ENCODE data around the gene IRX2.

The IRX2 gene

DNA sequence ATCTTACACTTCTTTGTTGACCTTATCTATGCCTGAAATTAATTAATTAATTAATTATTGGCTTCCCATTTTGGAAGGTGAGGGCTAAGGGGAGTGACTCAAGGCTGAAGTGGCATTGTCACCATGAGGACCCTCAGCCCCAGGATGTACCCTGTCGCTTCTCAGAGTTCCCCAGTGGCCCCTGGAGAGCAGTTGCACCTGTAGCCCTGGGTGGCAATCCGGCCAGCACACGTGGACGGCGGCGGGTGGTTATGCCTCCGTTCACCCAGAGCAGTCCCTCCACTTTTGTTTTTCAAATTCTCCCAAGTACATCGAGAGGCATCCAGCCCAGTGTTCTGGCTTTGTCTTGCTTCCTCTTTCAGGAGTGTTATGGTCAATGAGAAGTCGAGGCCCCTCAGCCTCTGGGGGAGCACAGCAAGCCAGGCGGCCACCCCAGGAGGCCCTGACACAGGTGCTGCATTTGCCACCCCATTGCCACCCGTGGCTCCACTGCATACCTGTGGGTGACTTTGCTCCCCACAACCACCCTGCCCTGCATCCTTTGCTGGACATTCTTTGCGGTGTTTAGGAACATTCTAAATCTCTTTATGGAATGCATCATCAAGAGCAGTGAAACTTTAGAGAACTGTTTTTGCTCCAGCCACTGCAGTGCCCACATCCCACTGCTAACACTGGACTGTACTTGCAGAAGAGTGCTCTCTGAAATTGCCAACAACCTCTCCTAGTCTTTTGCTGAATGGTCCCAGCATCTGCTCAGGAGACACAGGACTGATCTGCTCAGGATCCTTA is 11.5 kb upstream of the IRX2 start:
- no peak overlapping the region for H3K4me3 ChIP-seq (replicated peaks; ENCODE audit: low read depth, low read length)
- DNase-seq (ENCODE audit: low read depth): no peak
- TF ChIP-seq, protein P1, sequence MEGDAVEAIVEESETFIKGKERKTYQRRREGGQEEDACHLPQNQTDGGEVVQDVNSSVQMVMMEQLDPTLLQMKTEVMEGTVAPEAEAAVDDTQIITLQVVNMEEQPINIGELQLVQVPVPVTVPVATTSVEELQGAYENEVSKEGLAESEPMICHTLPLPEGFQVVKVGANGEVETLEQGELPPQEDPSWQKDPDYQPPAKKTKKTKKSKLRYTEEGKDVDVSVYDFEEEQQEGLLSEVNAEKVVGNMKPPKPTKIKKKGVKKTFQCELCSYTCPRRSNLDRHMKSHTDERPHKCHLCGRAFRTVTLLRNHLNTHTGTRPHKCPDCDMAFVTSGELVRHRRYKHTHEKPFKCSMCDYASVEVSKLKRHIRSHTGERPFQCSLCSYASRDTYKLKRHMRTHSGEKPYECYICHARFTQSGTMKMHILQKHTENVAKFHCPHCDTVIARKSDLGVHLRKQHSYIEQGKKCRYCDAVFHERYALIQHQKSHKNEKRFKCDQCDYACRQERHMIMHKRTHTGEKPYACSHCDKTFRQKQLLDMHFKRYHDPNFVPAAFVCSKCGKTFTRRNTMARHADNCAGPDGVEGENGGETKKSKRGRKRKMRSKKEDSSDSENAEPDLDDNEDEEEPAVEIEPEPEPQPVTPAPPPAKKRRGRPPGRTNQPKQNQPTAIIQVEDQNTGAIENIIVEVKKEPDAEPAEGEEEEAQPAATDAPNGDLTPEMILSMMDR (IDR thresholded peaks at IDR 0.05; ENCODE audit: low read length, missing control alignments): no peak

- H3K4me3 ChIP-seq (replicated peaks; ENCODE audit: low read depth, low read length): no peak overlapping the region
- TF ChIP-seq, protein P1 (IDR thresholded peaks at IDR 0.05; ENCODE audit: low read length, missing control alignments): no peak
- DNase-seq (ENCODE audit: low read depth): no peak
These were observed 10.5 kb upstream of the IRX2 start for GRCh38 chr5:2761921-2762488.

GRCh38 chr5:2759696-2760461 is 8.4 kb upstream of the IRX2 start:
- H3K4me3 ChIP-seq (replicated peaks; ENCODE audit: low read depth, low read length): no peak overlapping the region
- TF ChIP-seq, protein P1 (IDR thresholded peaks at IDR 0.05; ENCODE audit: low read length, missing control alignments): no peak

DNA sequence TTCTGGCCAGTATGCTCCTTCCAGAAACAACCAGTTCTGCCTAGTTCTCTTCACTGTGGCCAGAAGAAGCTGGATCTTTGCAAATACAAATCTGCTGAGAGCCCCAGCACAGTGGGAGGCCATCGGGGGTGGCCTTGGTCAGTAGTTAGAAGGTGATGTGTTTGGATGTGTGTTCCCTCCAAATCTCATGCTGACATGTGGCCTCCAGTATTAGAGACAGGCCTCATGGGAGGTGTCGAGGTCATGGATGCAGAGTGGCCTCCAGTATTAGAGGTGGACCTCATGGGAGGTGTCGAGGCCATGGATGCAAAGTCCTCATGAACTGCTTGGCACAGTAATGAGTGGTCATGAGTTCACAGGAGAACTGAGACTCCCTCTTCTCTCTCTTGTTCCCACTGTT is 7.6 kb upstream of the IRX2 start:
- no peak overlapping the region for H3K4me3 ChIP-seq (replicated peaks; ENCODE audit: low read depth, low read length)
- DNase-seq (ENCODE audit: low read depth): no peak
- TF ChIP-seq, protein P1 (IDR thresholded peaks at IDR 0.05; ENCODE audit: low read length, missing control alignments): no peak

More at GRCh38 chr5:2759696-2760461, 8.4 kb upstream of the IRX2 start:
- DNase-seq (ENCODE audit: low read depth): no peak

DNA sequence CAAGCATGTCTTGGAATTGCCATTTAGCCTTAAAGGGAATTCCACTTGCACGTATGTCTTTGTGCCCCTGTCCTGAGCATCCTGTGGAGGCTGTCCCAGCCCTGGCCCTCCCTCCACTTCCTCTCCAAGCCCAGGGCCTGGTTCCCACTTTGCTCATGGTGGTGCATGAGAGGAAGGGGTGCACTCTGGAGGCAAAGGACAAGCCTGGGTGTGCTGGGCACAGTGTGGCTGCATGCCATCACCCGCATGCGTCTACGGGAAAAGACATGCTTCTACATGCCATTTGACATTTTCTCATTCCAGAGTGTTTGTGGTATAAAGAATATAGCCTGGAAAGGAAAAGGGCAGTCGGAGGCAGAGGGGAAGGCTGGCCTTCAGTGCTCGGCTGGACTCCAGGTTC is 7.2 kb upstream of the IRX2 start:
- TF ChIP-seq, protein P1 (IDR thresholded peaks at IDR 0.05; ENCODE audit: low read length, missing control alignments): no peak
- DNase-seq (ENCODE audit: low read depth): no peak
- no peak overlapping the region for H3K4me3 ChIP-seq (replicated peaks; ENCODE audit: low read depth, low read length)

DNA sequence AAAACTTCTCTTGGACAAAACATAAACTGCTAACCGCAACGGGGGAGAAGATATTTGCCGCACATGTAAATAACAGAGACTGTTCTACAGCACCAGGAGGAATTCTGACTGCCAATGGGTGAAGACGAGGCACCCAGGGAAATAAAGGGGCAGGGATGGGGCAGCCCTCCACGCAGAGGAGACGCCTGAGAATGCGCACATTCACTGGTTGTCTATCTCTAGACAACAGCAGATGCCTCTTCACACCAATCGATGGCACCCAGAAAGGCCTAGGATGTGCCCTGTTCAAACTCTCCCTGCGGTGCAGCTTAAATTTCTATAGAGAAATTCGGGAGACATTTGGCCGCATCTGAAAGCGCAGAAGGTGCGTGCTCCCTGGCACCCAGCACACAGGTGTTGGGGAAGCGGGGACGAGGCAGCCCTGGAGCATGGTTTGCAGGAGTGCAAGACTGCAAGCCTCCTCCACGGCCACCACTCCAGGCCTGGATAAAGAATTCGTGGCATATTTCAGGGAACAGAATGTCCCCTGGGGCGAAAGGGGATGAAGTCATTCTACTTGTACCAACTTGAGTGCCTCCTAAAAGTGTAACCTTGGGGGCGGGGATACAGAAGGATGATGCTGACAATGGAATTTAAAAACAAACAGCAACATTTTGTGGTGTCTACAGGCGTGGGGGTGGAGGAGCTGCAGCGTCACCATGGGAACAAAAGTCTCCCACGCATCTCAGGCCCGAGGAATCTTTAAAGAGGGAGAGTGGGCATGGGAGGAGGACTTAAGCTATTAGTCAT is 6.3 kb upstream of the IRX2 start:
- peak; percentile 81 for DNase-seq (ENCODE audit: low read depth)
- TF ChIP-seq, protein P1 (IDR thresholded peaks at IDR 0.05; ENCODE audit: low read length, missing control alignments): no peak
- H3K4me3 ChIP-seq (replicated peaks; ENCODE audit: low read depth, low read length): no peak overlapping the region
